Left lung (tissue), 10 donors: ENCODE measurements around the gene ABHD2. TPM values are rescaled to one million over a fixed set of nuclear protein-coding genes. Genes with fewer than 3 reads are reported as not detected.

Source experiments
- ATAC-seq: fragments of 200-7000 bp; cut with Tn5 transposase; one replicate; pipeline ENCODE4 v1.9.1; 2020; ENCODE audit warnings: moderate library complexity
- DNase-seq, 4 donors: peaks; one replicate each; pipeline ENCODE4 v3.0.0-alpha.2; 2013 to 2020
- H3K27ac ChIP-seq, 2 donors: fragments of 200-600 bp; sonication (generic) in 1 of 2; one replicate each; pipeline versions ENCODE4 v1.5.0 to v1.8.0; 2020 to 2021
- H3K27me3 ChIP-seq, 2 donors: fragments of 200-600 bp; sonication (generic) in 1 of 2; one replicate each; pipeline versions ENCODE4 v1.5.0 to v1.8.0; 2020 to 2021
- H3K36me3 ChIP-seq, 2 donors: fragments of 200-600 bp; sonication (generic) in 1 of 2; one replicate each; pipeline versions ENCODE4 v1.5.0 to v1.8.0; 2020 to 2021
- H3K4me1 ChIP-seq, 2 donors: fragments of 200-600 bp; one replicate each; pipeline ENCODE4 v1.8.0; 2021
- H3K4me3 ChIP-seq, 2 donors: fragments of 200-600 bp; sonication (generic) in 1 of 2; one replicate each; pipeline versions ENCODE4 v1.5.0 to v1.8.0; 2020 to 2021; ENCODE audit warnings: mild to moderate bottlenecking in 1 of 2
- H3K9me3 ChIP-seq, 2 donors: fragments of 200-600 bp; sonication (generic) in 1 of 2; one replicate each; pipeline versions ENCODE4 v1.5.0 to v1.8.0; 2020 to 2021
- intact Hi-C, 2 donors: fragments of 100-400 bp; cut with DNase I; formaldehyde crosslinking; loops; one replicate each; pipeline versions ENCODE4 v1.11.2 to v1.14.2; 2022
- polyA plus RNA-seq, 6 donors: library from polyadenylated mRNA; unstranded; fragments of 120-200 nt; gene quantifications; one replicate each; pipeline ENCODE4 v1.2.1, GENCODE V29; 2013; ENCODE audit not compliant: insufficient read length in 6 of 6
- total RNA-seq, 2 donors: library from RNA; stranded (reverse); fragmentation: NEBNext Ultra II Directional; extraction: Animal tissue kit (Norgen Biotek cat#: 25700); gene quantifications; one replicate each; pipeline ENCODE4 v1.2.1, GENCODE V29; 2021
- TF ChIP-seq, protein P1 (sequence below), 2 donors: fragments of 200-600 bp; sonication (generic) in 1 of 2; IDR thresholded peaks; one replicate each; pipeline versions ENCODE4 v1.5.0 to v1.8.0; 2021; ENCODE audit warnings: antibody characterized with exemption in 2 of 2
- donor health status: DM: no; HTN: yes; CAD: no.
- donor health status: DM: no; HTN: no; CAD: no.

Gene ABHD2
- total and polyA plus RNA-seq, 8 donors, result 35.4 to 231 (median 46.9) TPM

DNA sequence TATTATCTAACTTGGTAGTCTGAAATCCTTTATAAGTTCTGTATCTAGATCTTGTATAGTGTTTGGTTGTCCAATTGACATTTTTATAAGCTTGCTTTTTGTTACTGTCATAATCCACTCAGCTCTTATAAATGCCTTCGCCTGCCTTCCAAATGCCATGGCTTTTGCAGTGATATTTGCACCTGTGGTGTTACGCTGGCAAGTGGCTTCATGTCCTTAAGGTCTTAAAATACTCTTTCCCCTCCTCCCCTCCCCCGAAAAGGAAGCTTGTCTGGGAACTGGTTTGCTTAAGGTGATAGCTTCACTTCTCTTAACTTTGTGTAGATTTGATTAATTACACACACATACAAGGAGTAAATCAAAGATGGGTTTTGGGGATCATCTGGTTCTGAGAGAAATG is 62.0 kb downstream of the ABHD2 start:
- peak; percentile 62 for ATAC-seq
- intact Hi-C loops, result no loop called here
- H3K27me3 ChIP-seq, result no peaks in the 10 kb centered on the region
- TF ChIP-seq, protein P1, sequence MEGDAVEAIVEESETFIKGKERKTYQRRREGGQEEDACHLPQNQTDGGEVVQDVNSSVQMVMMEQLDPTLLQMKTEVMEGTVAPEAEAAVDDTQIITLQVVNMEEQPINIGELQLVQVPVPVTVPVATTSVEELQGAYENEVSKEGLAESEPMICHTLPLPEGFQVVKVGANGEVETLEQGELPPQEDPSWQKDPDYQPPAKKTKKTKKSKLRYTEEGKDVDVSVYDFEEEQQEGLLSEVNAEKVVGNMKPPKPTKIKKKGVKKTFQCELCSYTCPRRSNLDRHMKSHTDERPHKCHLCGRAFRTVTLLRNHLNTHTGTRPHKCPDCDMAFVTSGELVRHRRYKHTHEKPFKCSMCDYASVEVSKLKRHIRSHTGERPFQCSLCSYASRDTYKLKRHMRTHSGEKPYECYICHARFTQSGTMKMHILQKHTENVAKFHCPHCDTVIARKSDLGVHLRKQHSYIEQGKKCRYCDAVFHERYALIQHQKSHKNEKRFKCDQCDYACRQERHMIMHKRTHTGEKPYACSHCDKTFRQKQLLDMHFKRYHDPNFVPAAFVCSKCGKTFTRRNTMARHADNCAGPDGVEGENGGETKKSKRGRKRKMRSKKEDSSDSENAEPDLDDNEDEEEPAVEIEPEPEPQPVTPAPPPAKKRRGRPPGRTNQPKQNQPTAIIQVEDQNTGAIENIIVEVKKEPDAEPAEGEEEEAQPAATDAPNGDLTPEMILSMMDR (IDR thresholded peaks at IDR 0.05), result no peak
- no peaks in the 10 kb centered on the region for H3K9me3 ChIP-seq
- DNase-seq, result no peak
- peak overlapping the region; percentile 47 to 77 for H3K27ac ChIP-seq
- peaks cover 3 to 17% of the 10 kb centered on the region in 2 donors for H3K4me1 ChIP-seq
- H3K4me3 ChIP-seq, result no peak overlapping the region
- peaks cover 0 to 31% of the 10 kb centered on the region in 2 donors for H3K36me3 ChIP-seq

DNA sequence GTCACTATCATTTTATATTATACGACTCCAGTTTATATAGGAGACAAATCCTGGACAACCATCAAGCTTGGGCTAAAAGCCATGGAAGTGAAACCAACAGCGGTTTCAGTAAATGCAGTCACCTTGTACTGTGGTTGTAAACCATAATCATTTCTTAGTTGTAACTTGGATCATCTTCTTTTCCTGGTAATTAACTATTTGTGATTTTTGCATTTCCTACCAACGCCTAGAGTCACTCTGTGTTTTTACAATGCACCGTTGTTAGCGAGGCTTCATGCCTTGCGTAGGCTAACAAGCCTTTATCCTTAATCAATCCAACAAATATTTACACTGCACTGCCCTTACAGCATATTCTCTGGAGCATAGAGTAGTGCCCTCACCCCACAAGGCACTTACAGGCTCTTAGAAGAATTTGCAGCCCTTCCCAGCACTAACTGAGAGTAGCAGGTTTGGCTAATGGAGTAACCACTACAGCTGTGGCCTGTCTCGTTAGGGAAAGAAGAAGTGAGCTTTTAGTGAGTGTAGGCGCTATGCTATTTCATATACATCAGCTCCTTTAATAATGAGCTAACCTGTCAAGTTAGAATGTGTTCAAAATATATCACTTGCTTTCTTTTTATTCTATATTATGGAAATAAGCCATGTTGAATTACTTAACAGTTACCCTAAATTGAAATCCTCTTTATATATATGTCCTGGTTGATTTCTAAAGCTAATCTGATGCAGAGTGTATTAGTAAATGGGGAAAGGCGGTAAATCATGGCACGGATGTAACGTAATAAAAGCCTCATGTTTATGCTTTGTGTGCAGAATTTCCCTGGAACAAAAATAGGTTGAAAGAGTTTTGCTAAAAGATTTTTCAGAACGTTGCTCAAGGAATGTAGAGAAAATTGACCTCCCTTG is 62.8 kb downstream of the ABHD2 start:
- ATAC-seq (peak; percentile 91), DNase-seq (peak in 2 of 4 donors; percentile 50 to 51)
- no peaks in the 10 kb centered on the region for H3K9me3 ChIP-seq
- H3K27me3 ChIP-seq, result no peaks in the 10 kb centered on the region
- peaks cover 0 to 38% of the 10 kb centered on the region in 2 donors for H3K36me3 ChIP-seq
- H3K4me3 ChIP-seq, result no peak overlapping the region
- intact Hi-C loops, result no loop called here
- TF ChIP-seq, protein P1 (IDR thresholded peaks at IDR 0.05), result no peak
- peaks cover 3 to 12% of the 10 kb centered on the region in 2 donors for H3K4me1 ChIP-seq
- H3K27ac ChIP-seq, result peak overlapping the region; percentile 47 to 77

DNA sequence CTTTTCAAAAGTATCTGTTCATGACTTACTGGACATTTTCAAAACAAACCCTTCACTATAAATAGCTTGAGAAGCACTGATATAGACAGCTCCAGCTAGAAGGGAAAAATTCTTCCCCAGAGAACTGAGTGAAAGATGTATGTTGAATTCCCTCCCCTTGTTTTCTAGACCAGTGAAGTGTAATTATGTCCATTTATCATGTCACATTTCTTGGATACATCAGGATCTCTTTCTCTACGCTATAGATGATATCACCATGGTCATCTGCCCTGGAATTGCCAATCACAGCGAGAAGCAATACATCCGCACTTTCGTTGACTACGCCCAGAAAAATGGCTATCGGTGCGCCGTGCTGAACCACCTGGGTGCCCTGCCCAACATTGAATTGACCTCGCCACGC is 66.9 kb downstream of the ABHD2 start:
- H3K4me1 ChIP-seq, result peaks cover 3 to 11% of the 10 kb centered on the region in 2 donors
- intact Hi-C loops, result no loop called here
- no peaks in the 10 kb centered on the region for H3K27me3 ChIP-seq
- no peaks in the 10 kb centered on the region for H3K9me3 ChIP-seq
- no peak for DNase-seq
- no peak overlapping the region for H3K27ac ChIP-seq
- H3K36me3 ChIP-seq, result peaks cover 0 to 71% of the 10 kb centered on the region in 2 donors
- no peak overlapping the region for H3K4me3 ChIP-seq
- TF ChIP-seq, protein P1 (IDR thresholded peaks at IDR 0.05), result no peak
- ATAC-seq, result no peak

DNA sequence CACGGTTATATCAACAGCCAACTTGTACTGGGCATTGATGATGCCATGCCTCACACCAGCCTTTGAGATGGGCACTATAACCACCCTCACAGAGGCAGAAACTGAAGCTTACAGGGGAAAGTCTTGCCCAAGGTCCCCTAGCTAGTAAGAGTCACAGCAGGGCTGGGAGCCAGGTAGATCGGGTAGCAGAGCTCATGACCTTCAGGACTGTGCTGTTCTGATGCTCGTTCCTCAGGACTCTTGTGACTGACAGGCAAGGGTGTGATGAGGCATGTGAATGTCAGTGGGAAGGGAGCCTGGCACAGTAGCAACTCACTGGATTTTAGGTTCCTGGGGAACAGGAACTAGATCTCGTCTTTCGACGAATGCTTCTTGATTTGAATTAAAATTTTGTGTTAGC is 67.4 kb downstream of the ABHD2 start:
- peaks cover 3 to 6% of the 10 kb centered on the region in 2 donors for H3K4me1 ChIP-seq
- H3K36me3 ChIP-seq, result peaks cover 0 to 76% of the 10 kb centered on the region in 2 donors
- DNase-seq (no peak), ATAC-seq (no peak)
- no peaks in the 10 kb centered on the region for H3K9me3 ChIP-seq
- H3K4me3 ChIP-seq, result no peak overlapping the region
- TF ChIP-seq, protein P1 (IDR thresholded peaks at IDR 0.05), result no peak
- intact Hi-C loops, result no loop called here
- no peaks in the 10 kb centered on the region for H3K27me3 ChIP-seq
- H3K27ac ChIP-seq, result no peak overlapping the region

DNA sequence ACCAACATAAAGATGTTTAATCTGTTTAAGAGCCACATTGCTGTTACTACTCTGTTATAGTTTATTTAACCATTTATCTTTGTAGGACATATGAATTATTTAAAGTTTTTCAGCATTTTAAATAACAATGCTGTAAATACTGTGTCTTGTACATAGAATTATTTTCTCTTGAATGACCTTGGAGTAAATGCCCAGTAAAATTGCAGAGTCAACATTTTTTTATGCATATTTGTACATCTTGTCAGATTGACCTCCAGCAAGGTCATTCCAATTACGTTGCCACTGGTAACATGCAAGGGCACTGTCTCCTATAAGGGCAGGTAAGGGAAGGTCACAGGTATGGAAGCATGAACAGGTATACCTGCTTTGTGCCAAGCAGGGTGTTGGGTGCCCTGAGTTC is 68.8 kb downstream of the ABHD2 start:
- DNase-seq (no peak), ATAC-seq (no peak)
- Histone ChIP-seq H3K4me3 (no peak overlapping the region), H3K9me3 (no peaks in the 10 kb centered on the region), H3K4me1 (no peaks in the 10 kb centered on the region), H3K27ac (no peak overlapping the region), H3K36me3 (peaks cover 0 to 74% of the 10 kb centered on the region in 2 donors), H3K27me3 (no peaks in the 10 kb centered on the region)
- TF ChIP-seq, protein P1 (IDR thresholded peaks at IDR 0.05), result no peak
- intact Hi-C loops, result no loop called here
